GM19240 (cell line): ENCODE measurements around the gene TLE1.
"Not testable (repeated sequence)": the region's sequence is repeated elsewhere in the genome, so short reads cannot be mapped to it uniquely, and the experiment has no call there.

Source experiments
- DNase-seq: peaks from one replicate; pipeline ENCODE4 v3.0.0; 2011; ENCODE audit warnings: low spot score; ENCODE audit not compliant: insufficient read length

The TLE1 gene

GRCh38 chr9:81689343-81690175 is at the start of gene TLE1:
Gene TLE1, minus strand, starts transcription at chr9:81689547. Its CDS starts 1,307 bp downstream, at chr9:81688240.
- DNase-seq: peak; percentile 73

GRCh38 chr9:81737871-81738507 is 48.6 kb upstream of the TLE1 start:
- DNase-seq: no peak

GRCh38 chr9:81730498-81730897 is 41.2 kb upstream of the TLE1 start:
- DNase-seq: not testable (repeated sequence)

DNA sequence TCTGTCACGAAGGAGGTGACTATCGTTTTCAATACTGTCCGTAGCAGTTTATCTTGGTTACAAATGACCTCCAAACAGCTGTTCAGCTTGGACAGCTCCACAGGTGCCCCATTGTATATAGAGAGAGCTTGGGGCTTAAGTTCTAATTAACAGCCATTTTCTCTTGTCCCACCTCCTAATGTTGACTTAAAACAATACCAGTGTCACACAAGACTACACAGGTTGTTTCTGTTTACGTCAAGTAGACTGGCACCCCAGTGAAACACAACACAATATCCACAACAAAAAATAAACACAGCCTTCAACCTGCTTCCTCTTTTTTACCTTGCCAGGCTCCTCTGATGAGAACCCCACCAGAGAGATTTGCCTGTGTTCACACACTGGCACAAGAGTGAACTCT is 39.8 kb upstream of the TLE1 start:
- DNase-seq: no peak

- DNase-seq: no peak
Measured at GRCh38 chr9:81724242-81724889, 35.0 kb upstream of the TLE1 start.

- no peak for DNase-seq
Measured at GRCh38 chr9:81722277-81722676, 32.9 kb upstream of the TLE1 start.

- no peak for DNase-seq
Measured at GRCh38 chr9:81720450-81721086, 31.2 kb upstream of the TLE1 start.

DNA sequence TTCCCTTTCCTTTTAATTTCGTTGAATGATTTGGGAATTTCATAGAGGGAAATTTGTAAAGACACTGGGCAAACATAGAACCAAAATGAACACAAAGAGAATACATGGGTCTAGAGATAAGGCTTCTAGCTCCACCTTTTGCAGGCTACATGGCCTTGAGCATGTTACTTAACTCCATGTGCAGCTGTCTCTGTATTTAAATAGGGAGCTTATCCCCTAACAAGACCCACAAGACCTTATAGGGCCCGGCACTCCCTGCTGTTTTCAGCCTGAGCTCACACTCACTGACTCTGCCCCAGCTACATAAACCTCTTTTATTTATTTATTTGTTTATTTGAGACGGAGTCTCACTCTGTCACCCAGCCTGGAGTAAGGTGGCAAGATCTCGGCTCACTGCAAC is 30.6 kb upstream of the TLE1 start:
- no peak for DNase-seq

DNA sequence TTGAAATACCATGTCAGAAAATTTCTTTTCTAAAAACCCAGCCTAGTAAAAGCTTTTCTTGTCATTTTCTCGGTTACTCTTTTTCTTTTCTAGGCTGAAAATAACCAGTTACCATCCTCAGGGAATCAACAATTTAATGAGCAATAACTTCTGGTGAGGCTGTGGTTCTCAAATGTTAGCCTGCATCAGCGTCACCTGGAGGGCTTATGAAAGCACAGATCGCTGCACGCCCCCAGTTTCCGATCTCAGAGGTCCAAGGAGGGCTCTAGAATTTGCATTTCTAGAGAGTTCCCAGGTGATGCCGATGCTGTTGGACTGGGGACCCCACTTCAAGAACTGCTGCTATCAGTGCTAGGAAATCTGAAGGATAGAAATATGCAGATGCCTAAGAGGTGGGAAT is 28.9 kb upstream of the TLE1 start:
- no peak for DNase-seq

GRCh38 chr9:81717747-81718077 is 28.4 kb upstream of the TLE1 start:
- no peak for DNase-seq

DNA sequence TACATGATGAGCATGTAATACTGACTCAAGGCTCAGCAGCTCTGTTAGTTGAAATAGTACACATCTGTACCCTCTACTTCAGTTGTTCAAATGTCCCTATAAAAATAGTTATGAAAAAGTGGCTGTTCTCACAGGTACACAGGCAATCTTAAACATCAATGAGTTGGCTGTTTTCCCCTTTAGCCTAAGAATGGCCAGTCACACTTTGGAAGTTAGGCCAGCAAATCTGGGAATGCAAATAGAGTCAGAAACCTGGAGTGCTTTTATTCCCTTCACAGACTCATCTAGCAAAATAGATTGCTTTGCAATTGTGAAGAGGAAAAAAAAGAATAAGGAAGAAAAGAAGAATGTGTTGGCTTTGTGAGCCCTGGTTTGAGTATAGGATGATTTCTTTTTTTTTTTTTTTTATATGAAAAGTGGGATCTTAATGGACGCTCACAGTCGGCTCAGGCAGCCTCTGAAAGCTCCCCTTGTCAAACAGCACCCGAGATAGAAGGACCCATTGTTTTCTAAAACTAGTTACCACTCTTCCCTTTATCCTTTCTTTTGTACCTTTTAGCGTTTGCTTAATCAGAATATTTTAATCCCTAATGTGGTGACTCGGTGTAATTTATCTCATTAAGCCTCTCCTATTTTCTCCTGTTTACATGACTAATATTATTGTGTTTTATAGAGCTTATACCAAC is 27.9 kb upstream of the TLE1 start:
- no peak for DNase-seq

GRCh38 chr9:81716409-81716808 is 27.1 kb upstream of the TLE1 start:
- DNase-seq: no peak

DNA sequence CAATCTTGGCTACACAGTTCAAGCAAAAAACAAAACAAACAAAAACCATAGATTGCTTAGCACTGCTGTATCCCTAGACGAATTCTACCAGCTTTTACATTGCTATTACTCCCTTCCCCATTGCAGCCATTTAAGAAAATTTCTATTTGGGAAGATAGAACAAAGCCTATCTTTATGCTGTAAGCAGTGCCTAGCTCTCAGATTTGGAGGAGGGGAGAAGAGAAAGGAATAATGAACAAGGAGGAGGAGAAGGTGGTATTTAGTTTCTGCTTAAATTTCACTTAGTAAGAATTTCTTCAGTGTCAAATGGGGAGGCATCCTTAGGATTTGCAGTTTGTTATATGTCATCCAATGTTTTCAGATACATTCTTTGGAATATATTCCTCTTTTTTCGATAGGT is 16.2 kb upstream of the TLE1 start:
- DNase-seq: no peak

DNA sequence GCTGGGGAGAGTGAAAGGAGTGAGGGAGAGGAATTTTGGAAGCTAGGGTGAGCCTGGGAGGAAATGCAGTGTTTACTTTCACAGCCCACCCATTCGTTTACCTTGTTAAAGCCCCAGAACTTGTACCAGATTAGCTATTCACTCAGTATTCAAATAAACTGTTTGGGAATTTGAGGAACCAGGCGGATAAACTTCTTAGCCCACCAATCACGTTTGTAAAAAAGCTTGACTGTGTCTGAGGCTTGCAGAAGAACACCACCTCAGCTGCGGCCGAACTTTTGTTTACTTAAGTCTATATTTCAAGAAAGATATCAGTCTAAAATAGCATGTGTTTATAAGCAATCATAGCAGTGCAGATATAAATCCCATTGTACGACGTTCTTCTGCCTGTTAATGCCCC is 5.2 kb upstream of the TLE1 start:
- DNase-seq: no peak

- no peak for DNase-seq
Measured at GRCh38 chr9:81693671-81694378, 4.5 kb upstream of the TLE1 start.

GRCh38 chr9:81690251-81690851 is 1.0 kb upstream of the TLE1 start:
- DNase-seq: no peak

DNA sequence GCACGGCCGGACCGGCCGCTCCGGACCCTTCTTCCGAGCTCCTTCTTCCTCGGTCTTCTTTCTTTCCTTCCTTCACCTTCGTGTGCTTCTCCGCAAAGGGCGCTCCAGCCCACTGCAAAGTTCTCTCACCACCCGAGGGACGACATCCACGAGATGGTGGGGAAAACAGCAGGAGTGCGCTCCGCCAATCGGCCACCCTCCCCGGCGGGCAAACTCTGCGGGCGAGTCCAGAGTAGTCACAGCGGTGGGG is 329 bp downstream of the TLE1 start:
- not testable (repeated sequence) for DNase-seq

DNA sequence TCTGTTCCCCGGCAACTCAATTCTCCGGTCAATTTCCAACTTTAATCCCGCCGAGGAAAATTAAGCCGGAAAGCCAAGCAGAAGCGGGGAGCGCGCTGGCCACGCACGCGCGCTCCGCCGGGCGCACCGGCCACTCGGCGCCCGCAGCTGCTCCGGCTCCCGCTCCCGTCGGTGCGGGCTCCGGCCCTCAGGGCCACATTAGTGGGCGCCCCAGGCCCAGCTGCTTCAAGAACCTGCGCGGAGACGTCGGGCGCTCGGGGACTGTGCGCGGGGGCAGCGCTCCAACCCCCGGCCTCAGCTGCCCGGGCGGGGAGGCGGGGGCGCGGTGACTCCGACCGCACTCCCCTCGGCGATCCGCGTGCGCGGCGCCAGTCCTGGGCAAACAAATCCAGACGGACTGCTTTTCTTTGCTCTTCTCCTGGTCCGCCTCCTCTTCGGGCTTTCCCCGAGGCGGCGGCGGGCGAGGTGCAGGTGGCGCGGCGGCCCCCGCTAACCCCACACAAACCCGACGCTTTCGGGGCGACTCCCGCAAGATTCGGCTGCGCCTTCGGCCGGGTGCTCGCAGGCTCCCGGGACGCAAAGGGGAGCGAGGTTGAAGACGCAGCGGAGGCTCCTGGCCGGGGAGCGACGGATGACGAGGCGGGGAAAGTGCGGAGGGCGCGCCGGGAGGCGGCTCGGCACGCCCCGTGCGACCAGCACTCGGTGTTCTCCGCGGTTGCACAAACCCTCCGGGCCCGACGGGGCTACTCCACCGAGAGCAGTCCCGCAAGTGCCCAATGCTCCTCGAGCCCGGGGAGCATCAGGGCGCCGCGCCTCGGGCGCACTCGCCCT is 870 bp downstream of the TLE1 start:
- not testable (repeated sequence) for DNase-seq

- no peak for DNase-seq
Measured at GRCh38 chr9:81687521-81688261, 1.7 kb downstream of the TLE1 start.
